Vagina (tissue), 2 donors: ENCODE results near the gene KRTAP1-4.

Experiments used
- POLR2A ChIP-seq, 2 donors: fragments of 450-650 bp; IDR thresholded peaks; one replicate each; pipeline ENCODE4 v1.6.1; 2017; ENCODE audit warnings: antibody characterized with exemption in 2 of 2, mild to moderate bottlenecking in 2 of 2, moderate library complexity in 2 of 2
- TF ChIP-seq, protein P1 (sequence below), 3 experiments: fragments of 450-650 bp in 2 of 3; fragments of 200-600 bp in 1 of 3; sonication (generic) in 1 of 3; IDR thresholded peaks; one replicate each; pipeline ENCODE4 v1.5.1; 2017 to 2019; ENCODE audit warnings: antibody characterized with exemption in 3 of 3, mild to moderate bottlenecking in 2 of 3, moderate library complexity in 2 of 3

DNA sequence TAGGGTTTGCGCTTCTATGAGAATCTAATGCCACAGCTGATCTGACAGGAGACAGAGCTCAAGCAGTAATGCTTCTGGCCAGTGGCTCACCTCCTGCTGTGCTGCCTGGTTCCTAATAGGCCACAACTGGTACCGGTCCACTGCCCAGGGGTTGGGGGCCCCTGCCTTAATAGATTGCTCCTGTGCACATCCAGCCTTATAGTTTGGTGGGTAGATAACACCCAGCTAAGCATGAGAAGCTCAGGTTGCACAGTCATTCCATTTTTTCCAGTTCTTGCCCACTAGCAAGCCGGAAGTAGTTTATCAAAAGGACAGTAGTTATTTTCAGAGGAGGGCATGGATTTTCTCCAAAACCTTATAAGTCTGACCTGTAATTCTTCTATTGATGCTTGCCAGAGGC is 10.6 kb downstream of the KRTAP1-4 start:
- TF ChIP-seq, protein P1, sequence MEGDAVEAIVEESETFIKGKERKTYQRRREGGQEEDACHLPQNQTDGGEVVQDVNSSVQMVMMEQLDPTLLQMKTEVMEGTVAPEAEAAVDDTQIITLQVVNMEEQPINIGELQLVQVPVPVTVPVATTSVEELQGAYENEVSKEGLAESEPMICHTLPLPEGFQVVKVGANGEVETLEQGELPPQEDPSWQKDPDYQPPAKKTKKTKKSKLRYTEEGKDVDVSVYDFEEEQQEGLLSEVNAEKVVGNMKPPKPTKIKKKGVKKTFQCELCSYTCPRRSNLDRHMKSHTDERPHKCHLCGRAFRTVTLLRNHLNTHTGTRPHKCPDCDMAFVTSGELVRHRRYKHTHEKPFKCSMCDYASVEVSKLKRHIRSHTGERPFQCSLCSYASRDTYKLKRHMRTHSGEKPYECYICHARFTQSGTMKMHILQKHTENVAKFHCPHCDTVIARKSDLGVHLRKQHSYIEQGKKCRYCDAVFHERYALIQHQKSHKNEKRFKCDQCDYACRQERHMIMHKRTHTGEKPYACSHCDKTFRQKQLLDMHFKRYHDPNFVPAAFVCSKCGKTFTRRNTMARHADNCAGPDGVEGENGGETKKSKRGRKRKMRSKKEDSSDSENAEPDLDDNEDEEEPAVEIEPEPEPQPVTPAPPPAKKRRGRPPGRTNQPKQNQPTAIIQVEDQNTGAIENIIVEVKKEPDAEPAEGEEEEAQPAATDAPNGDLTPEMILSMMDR (IDR thresholded peaks at IDR 0.05), result no peak
- TF ChIP-seq POLR2A (IDR thresholded peaks at IDR 0.05), result no peak
